DND-41 (cell line): ENCODE measurements around the gene YLPM1.

Experiments
- ATAC-seq: fragments of 200-7000 bp; cut with Tn5 transposase; 3 replicates; pipeline ENCODE4 v1.9.1; 2021; ENCODE audit warnings: low read depth; ENCODE audit not compliant: insufficient read depth
- DNase-seq: peaks from one replicate; pipeline ENCODE4 v3.0.0-alpha.2; 2020
- H2AFZ ChIP-seq: 2 replicates; pipeline ENCODE4 v1.6.0; 2012; ENCODE audit warnings: low read depth, low read length
- H3K27ac ChIP-seq: 2 replicates; pipeline ENCODE4 v1.5.1; 2012; ENCODE audit warnings: low read length, inconsistent platforms
- H3K27me3 ChIP-seq: fragments of 200-600 bp; sonication (generic); 2 replicates; pipeline ENCODE4 v1.6.0; 2012; ENCODE audit warnings: low read length, mild to moderate bottlenecking, inconsistent platforms; ENCODE audit not compliant: insufficient read depth, poor library complexity
- H3K36me3 ChIP-seq: 2 replicates; pipeline ENCODE4 v1.5.1; 2012; ENCODE audit warnings: low read length, inconsistent platforms; ENCODE audit not compliant: insufficient read depth
- H3K4me1 ChIP-seq: 2 replicates; pipeline ENCODE4 v1.5.1; 2012; ENCODE audit warnings: mild to moderate bottlenecking, low read length; ENCODE audit not compliant: insufficient read depth
- H3K4me2 ChIP-seq: 2 replicates; pipeline ENCODE4 v1.6.0; 2012; ENCODE audit warnings: mild to moderate bottlenecking, moderate library complexity, low read length, inconsistent platforms; ENCODE audit not compliant: insufficient read depth
- H3K4me3 ChIP-seq, 2 experiments: fragments of 200-600 bp in 1 of 2; shearing (Covaris generic) in 1 of 2; 2 replicates each; pipeline ENCODE4 v1.5.1; 2012 to 2016; ENCODE audit warnings: inconsistent platforms in 2 of 2, low read length in 2 of 2, mild to moderate bottlenecking in 2 of 2, low read depth in 1 of 2, moderate library complexity in 1 of 2
- H3K79me2 ChIP-seq: 2 replicates; pipeline ENCODE4 v1.6.0; 2012; ENCODE audit warnings: low read length, inconsistent platforms; ENCODE audit not compliant: insufficient read depth
- H3K9ac ChIP-seq: 2 replicates; pipeline ENCODE4 v1.6.0; 2012; ENCODE audit warnings: low read depth, mild to moderate bottlenecking, inconsistent platforms, low read length, moderate library complexity
- H3K9me3 ChIP-seq: 2 replicates; pipeline ENCODE4 v1.5.1; 2012; ENCODE audit warnings: low read length, moderate library complexity, mild to moderate bottlenecking, inconsistent platforms; ENCODE audit not compliant: insufficient read depth, severe bottlenecking
- H4K20me1 ChIP-seq: 2 replicates; pipeline ENCODE4 v1.6.0; 2012; ENCODE audit warnings: low read length; ENCODE audit not compliant: insufficient read depth
- EZH2 ChIP-seq: IDR thresholded peaks from 3 replicates; pipeline ENCODE4 v1.6.1; 2012; ENCODE audit warnings: borderline replicate concordance, low read depth, mild to moderate bottlenecking, moderate library complexity, low read length, inconsistent platforms; ENCODE audit not compliant: severe bottlenecking
- TF ChIP-seq, protein P1 (sequence below): IDR thresholded peaks from 2 replicates; pipeline ENCODE4 v1.5.1; 2012; ENCODE audit warnings: borderline replicate concordance, low read length, moderate library complexity, mild to moderate bottlenecking; ENCODE audit not compliant: poor library complexity, severe bottlenecking; ENCODE audit errors: extremely low read depth

Gene YLPM1

DNA sequence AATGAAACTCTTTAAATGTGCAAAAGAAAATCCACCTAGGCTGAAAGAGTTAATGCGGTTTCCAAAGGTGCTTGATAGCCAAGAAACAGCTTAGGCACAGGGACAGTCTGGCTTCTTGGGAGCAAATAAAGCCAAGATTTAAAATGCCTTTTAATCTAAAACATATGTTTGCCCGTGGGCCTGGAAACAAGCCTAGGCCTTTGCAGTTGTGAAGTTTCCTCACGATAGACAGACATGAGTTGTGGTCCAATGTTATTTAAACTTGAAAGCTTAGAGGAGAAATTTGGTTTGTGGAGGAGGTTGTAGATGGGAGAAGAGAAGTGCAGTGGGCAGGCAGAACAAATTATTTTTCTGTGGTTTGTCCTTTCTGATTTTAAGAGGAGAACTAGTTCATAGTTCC lies 83.1 kb downstream of the YLPM1 start:
- no peaks in the 10 kb centered on the region for H3K9me3 ChIP-seq
- no peak overlapping the region for H3K27ac ChIP-seq
- TF ChIP-seq, protein P1, sequence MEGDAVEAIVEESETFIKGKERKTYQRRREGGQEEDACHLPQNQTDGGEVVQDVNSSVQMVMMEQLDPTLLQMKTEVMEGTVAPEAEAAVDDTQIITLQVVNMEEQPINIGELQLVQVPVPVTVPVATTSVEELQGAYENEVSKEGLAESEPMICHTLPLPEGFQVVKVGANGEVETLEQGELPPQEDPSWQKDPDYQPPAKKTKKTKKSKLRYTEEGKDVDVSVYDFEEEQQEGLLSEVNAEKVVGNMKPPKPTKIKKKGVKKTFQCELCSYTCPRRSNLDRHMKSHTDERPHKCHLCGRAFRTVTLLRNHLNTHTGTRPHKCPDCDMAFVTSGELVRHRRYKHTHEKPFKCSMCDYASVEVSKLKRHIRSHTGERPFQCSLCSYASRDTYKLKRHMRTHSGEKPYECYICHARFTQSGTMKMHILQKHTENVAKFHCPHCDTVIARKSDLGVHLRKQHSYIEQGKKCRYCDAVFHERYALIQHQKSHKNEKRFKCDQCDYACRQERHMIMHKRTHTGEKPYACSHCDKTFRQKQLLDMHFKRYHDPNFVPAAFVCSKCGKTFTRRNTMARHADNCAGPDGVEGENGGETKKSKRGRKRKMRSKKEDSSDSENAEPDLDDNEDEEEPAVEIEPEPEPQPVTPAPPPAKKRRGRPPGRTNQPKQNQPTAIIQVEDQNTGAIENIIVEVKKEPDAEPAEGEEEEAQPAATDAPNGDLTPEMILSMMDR = no peak
- no peak for TF ChIP-seq EZH2
- no peak overlapping the region for H2AFZ ChIP-seq
- H3K4me1 ChIP-seq = no peaks in the 10 kb centered on the region
- no peak overlapping the region for H3K9ac ChIP-seq
- no peak for DNase-seq
- H3K27me3 ChIP-seq = no peaks in the 10 kb centered on the region
- H4K20me1 ChIP-seq = no peaks in the 10 kb centered on the region
- H3K4me2 ChIP-seq = no peak overlapping the region
- no peak for ATAC-seq
- peaks cover 1% of the 10 kb centered on the region; the same call in 1 of the 2 replicates for H3K36me3 ChIP-seq
- no peak overlapping the region for H3K4me3 ChIP-seq
- H3K79me2 ChIP-seq = no peaks in the 10 kb centered on the region

DNA sequence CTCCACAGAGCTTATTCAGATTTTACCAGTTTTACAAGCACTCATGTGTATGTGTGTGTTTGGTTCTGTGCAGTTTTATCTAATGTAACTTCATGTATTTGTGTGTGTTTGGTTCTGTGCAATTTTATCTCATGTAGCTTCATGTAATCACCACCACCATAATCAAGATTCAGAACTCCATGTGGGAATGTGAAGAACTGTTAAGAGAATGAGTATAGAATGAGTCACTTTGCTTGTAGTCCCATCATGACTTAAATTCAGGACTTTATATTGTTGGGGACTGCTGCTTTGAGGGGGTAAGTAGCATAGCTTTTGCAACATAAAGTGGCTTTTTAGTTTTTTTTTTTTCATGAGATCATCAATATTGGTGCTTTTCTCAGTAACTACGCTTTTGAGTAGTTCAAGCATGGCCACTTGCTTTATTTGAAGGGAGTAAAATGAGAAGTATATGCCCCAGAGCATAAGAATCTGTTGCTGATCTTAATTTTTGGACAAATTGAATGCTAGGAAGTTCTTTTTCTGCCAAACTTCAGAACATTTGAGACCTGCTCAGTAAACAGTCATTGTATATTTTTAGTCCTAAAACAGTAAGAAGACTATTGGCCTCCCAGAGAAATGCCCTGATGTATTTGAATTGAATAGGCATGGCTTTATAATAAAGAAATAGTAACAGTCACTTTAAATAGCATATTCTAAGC lies 84.0 kb downstream of the YLPM1 start:
- H3K9me3 ChIP-seq = no peaks in the 10 kb centered on the region
- H3K9ac ChIP-seq = no peak overlapping the region
- H3K4me3 ChIP-seq = no peak overlapping the region
- H3K4me2 ChIP-seq = no peak overlapping the region
- H2AFZ ChIP-seq = no peak overlapping the region
- H3K4me1 ChIP-seq = no peaks in the 10 kb centered on the region
- H3K27ac ChIP-seq = no peak overlapping the region
- no peaks in the 10 kb centered on the region for H3K79me2 ChIP-seq
- ATAC-seq = no peak
- no peaks in the 10 kb centered on the region for H3K27me3 ChIP-seq
- no peaks in the 10 kb centered on the region; the same call in 1 of the 2 replicates for H3K36me3 ChIP-seq
- DNase-seq = no peak
- no peak for TF ChIP-seq EZH2
- TF ChIP-seq, protein P1 = no peak
- no peaks in the 10 kb centered on the region for H4K20me1 ChIP-seq

DNA sequence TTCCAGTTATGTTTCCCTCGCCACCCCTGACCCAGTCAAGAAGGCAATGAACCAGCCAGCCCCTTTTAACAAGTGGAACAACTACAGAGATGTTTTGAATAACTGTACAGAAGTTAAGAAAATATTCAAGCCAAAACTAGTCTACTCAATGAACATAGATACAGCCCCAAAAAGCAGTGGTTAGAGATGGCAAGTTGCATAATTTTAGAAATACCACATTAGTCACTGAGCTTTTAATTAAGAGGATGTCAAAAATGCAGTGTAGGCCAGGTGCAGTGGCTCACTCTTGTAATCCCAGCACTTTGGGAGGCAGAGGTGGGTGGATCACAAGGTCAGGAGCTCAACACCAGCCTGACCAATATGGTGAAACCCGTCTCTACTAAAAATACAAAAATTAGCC lies 85.7 kb downstream of the YLPM1 start:
- DNase-seq = no peak
- H3K36me3 ChIP-seq = no peaks in the 10 kb centered on the region; the same call in 1 of the 2 replicates
- no peaks in the 10 kb centered on the region for H4K20me1 ChIP-seq
- no peaks in the 10 kb centered on the region for H3K4me1 ChIP-seq
- H3K4me2 ChIP-seq = no peak overlapping the region
- no peak overlapping the region for H2AFZ ChIP-seq
- H3K4me3 ChIP-seq = no peak overlapping the region
- TF ChIP-seq EZH2 = no peak
- TF ChIP-seq, protein P1 = no peak
- no peak overlapping the region for H3K27ac ChIP-seq
- no peak overlapping the region for H3K9ac ChIP-seq
- H3K79me2 ChIP-seq = no peaks in the 10 kb centered on the region
- ATAC-seq = no peak
- no peaks in the 10 kb centered on the region for H3K27me3 ChIP-seq
- H3K9me3 ChIP-seq = no peaks in the 10 kb centered on the region
